RWPE1 (cell line): ENCODE results near the gene ADAT3.

Experiments used
- CTCF ChIA-PET: fragments of 350-600 bp; sonication (Branson Sonifier 250); formaldehyde crosslinking; extraction: SDS; loops from one replicate; lab custom pipeline; 2021; lab: Yijun Ruan, JAX
- POLR2A ChIA-PET: fragments of 400-600 bp; formaldehyde crosslinking; extraction: SDS; loops from one replicate; lab custom pipeline; 2020; ENCODE audit warnings: antibody characterized with exemption; ENCODE audit not compliant: low non-redundant PET; lab: Yijun Ruan, JAX
- DNase-seq: peaks from one replicate; pipeline ENCODE4 v3.0.0; 2012; ENCODE audit warnings: low spot score
- H3K27ac ChIP-seq: fragments of 450-650 bp; 2 replicates; pipeline ENCODE4 v1.5.1; 2017
- CTCF ChIP-seq: fragments of 450-650 bp; conservative IDR thresholded peaks from 2 replicates; pipeline ENCODE4 v1.5.1; 2017; ENCODE audit warnings: low read depth, mild to moderate bottlenecking

The ADAT3 gene

GRCh38 chr19:1907563-1908363 is 2.6 kb downstream of the ADAT3 start:
- ChIA-PET CTCF (no interaction called here), POLR2A (interaction anchor here (0.6 kb wide), 1 partner anchor 72 kb away, joined by 3 read pairs; no protein-coding TSS in a partner anchor)
- H3K27ac ChIP-seq, result peak overlapping the region; percentile 83
- no peak for TF ChIP-seq CTCF
- peak; percentile 50 for DNase-seq

- CTCF ChIA-PET, result interaction anchor here (0.6 to 0.7 kb wide), 2 partner anchors 11 to 21 kb away, joined by 3 read pairs; no protein-coding TSS in a partner anchor
Measured at GRCh38 chr19:1908364-1908678, 3.1 kb downstream of the ADAT3 start.

GRCh38 chr19:1909761-1910080 is 4.5 kb downstream of the ADAT3 start:
- no peak for TF ChIP-seq CTCF
- DNase-seq, result no peak
- H3K27ac ChIP-seq, result peak overlapping the region; percentile 83
- ChIA-PET POLR2A (no interaction called here), CTCF (interaction anchor here (1.0 kb wide), 1 partner anchor 20 kb away, joined by 4 read pairs; no protein-coding TSS in a partner anchor)

More at GRCh38 chr19:1908364-1908678, 3.1 kb downstream of the ADAT3 start:
- POLR2A ChIA-PET, result no interaction called here
- no peak for TF ChIP-seq CTCF
- DNase-seq, result no peak
- peak overlapping the region; percentile 83 for H3K27ac ChIP-seq

GRCh38 chr19:1910177-1910576 is 5.0 kb downstream of the ADAT3 start:
- no peak for DNase-seq
- POLR2A ChIA-PET, result no interaction called here

GRCh38 chr19:1911098-1911497 is 5.9 kb downstream of the ADAT3 start:
- no peak for TF ChIP-seq CTCF
- H3K27ac ChIP-seq, result peak overlapping the region; percentile 83
- ChIA-PET CTCF (no interaction called here), POLR2A (no interaction called here)
- no peak for DNase-seq

More at GRCh38 chr19:1910177-1910576, 5.0 kb downstream of the ADAT3 start:
- CTCF ChIA-PET, result interaction anchor here (1.0 kb wide), 1 partner anchor 20 kb away, joined by 4 read pairs; no protein-coding TSS in a partner anchor
- peak overlapping the region; percentile 83 for H3K27ac ChIP-seq
- no peak for TF ChIP-seq CTCF

- no peak for DNase-seq
- ChIA-PET POLR2A (no interaction called here), CTCF (interaction anchor here (0.7 kb wide), 1 partner anchor 86 kb away, joined by 4 read pairs; no protein-coding TSS in a partner anchor)
- no peak for TF ChIP-seq CTCF
- H3K27ac ChIP-seq, result peak overlapping the region; percentile 83
Measured at GRCh38 chr19:1911995-1912394, 6.8 kb downstream of the ADAT3 start.
